Measurements from ENCODE around the gene PARD6G. TPM values are rescaled to one million over a fixed set of nuclear protein-coding genes. Genes with fewer than 3 reads are reported as not detected.

PARD6G gene
- polyA plus RNA-seq, 1 of the 3 experiments (the other 2 are of a cell fraction), result 4.3 TPM

GRCh38 chr18:80137976-80138375 lies 109.3 kb downstream of the PARD6G start:
- ChIA-PET CTCF (interaction anchor here (1.0 kb wide), 1 partner anchor 20 kb away, joined by 5 read pairs; no protein-coding TSS in a partner anchor), POLR2A (no interaction called here)
- H3K36me3 ChIP-seq (replicated peaks in 1 of 2; ENCODE audit: control insufficient read depth in 1 of 2, insufficient read depth in 2 of 2, low read length in 1 of 2), result peaks cover 50 to 83% of the 10 kb centered on the region in 2 experiments
- H3K9me3 ChIP-seq, result no peaks in the 10 kb centered on the region
- no peak overlapping the region for H3K27ac ChIP-seq (ENCODE audit: low read depth in 2 of 2, low read length in 1 of 2)
- no peaks in the 10 kb centered on the region for H3K27me3 ChIP-seq (ENCODE audit: insufficient read depth)
- no peak overlapping the region for H3K4me3 ChIP-seq (ENCODE audit: low read depth in 2 of 2, low read length in 1 of 2)
- peaks cover 9% of the 10 kb centered on the region; the same call in 1 of the 2 replicates for H4K20me1 ChIP-seq (ENCODE audit: insufficient read depth)
- TF ChIP-seq GABPA (IDR thresholded peaks at IDR 0.05; ENCODE audit: low read depth) (no peak), GATA2 (CRISPR knock-in tag; IDR thresholded peaks at IDR 0.05) (no peak), POLR2AphosphoS5 (IDR thresholded peaks at IDR 0.05; ENCODE audit: low read depth, low read length) (no peak), CTCF (IDR thresholded peaks at IDR 0.05) (no peak), SMC3 (IDR thresholded peaks at IDR 0.05; ENCODE audit: low read depth, low read length) (no peak), FOXM1 (IDR thresholded peaks at IDR 0.05; ENCODE audit: low read depth) (no peak), REST (IDR thresholded peaks at IDR 0.05; ENCODE audit: low read depth, low read length) (no peak), TAF1 (IDR thresholded peaks at IDR 0.05; ENCODE audit: borderline replicate concordance, low read depth, low read length) (no peak), MXI1 (IDR thresholded peaks at IDR 0.05; ENCODE audit: low read depth, low read length) (no peak), MAX (IDR thresholded peaks at IDR 0.05; ENCODE audit: low read depth) (no peak), TEAD4 (IDR thresholded peaks at IDR 0.05; ENCODE audit: borderline replicate concordance, insufficient read depth) (no peak), USF2 (IDR thresholded peaks at IDR 0.05; ENCODE audit: borderline replicate concordance, low read depth, low read length) (no peak), SIN3A (IDR thresholded peaks at IDR 0.05; ENCODE audit: borderline replicate concordance, low read depth, low read length) (no peak)
- DNase-seq, result no peak
- peaks cover 0 to 12% of the 10 kb centered on the region in 2 experiments; a peak in 1 of 4 replicates for H3K4me1 ChIP-seq (ENCODE audit: control insufficient read depth in 1 of 2, insufficient read depth in 2 of 2, low read depth in 1 of 2, low read length in 1 of 2)
- no peaks in the 10 kb centered on the region for H3K9me2 ChIP-seq
- H3F3A ChIP-seq (replicated peaks; ENCODE audit: insufficient read depth), result no peaks in the 10 kb centered on the region
- WGBS (ENCODE audit: low lambda C conversion rate), result over 99% methylated on average over 9 of the region's 12 CpGs
- H3K79me2 ChIP-seq (ENCODE audit: insufficient read depth), result peaks cover 27% of the 10 kb centered on the region
- H3K4me2 ChIP-seq, result no peak overlapping the region
- H3K9ac ChIP-seq, result no peak overlapping the region
- no peak overlapping the region for H2AFZ ChIP-seq (ENCODE audit: low read depth)

Data from SK-N-SH (cell line).